Nephron (organoid): ENCODE results near the gene GPR62.

Source experiments
- H3K27ac Mint-ChIP-seq, 3 experiments: 2 replicates each; pipeline ENCODE4 v1.8.0; 2020; ENCODE audit warnings: mixed read lengths in 3 of 3, mild to moderate bottlenecking in 2 of 3, moderate library complexity in 1 of 3
- H3K27me3 Mint-ChIP-seq: 2 replicates; pipeline ENCODE4 v1.8.0; 2021; ENCODE audit warnings: low read depth, mild to moderate bottlenecking, moderate library complexity, mixed read lengths
- H3K36me3 Mint-ChIP-seq: 2 replicates; pipeline ENCODE4 v1.8.0; 2020; ENCODE audit warnings: low read depth, mixed read lengths
- H3K4me1 Mint-ChIP-seq: 2 replicates; pipeline ENCODE4 v1.8.0; 2020; ENCODE audit warnings: mixed read lengths
- H3K4me3 Mint-ChIP-seq, 3 experiments: 2 replicates each; pipeline ENCODE4 v1.8.0; 2020; ENCODE audit warnings: mild to moderate bottlenecking in 3 of 3, mixed read lengths in 3 of 3, moderate library complexity in 2 of 3
- H3K9me3 Mint-ChIP-seq: 2 replicates; pipeline ENCODE4 v1.8.0; 2020; ENCODE audit warnings: mixed read lengths
- CTCF ChIP-seq, 3 experiments: fragments of 200-600 bp; sonication (generic); IDR thresholded peaks; one replicate each; pipeline ENCODE4 v1.5.0; 2021; ENCODE audit warnings: antibody characterized with exemption in 3 of 3; ENCODE audit not compliant: unreplicated experiment in 3 of 3

The GPR62 gene

GRCh38 chr3:51950899-51951298, 4.3 kb upstream of the GPR62 start:
- Mint-ChIP-seq H3K27me3 (peaks cover 8% of the 10 kb centered on the region), H3K27ac (no peak overlapping the region)

GRCh38 chr3:51953445-51953844, 1.7 kb upstream of the GPR62 start:
- peaks cover 12% of the 10 kb centered on the region for H3K4me1 Mint-ChIP-seq
- peaks cover 8% of the 10 kb centered on the region for H3K27me3 Mint-ChIP-seq
- H3K27ac Mint-ChIP-seq = peak overlapping the region in 1 of 3 experiments; percentile 2
- no peaks in the 10 kb centered on the region for H3K9me3 Mint-ChIP-seq
- H3K36me3 Mint-ChIP-seq = peaks cover 4% of the 10 kb centered on the region
- no peak for TF ChIP-seq CTCF (IDR thresholded peaks at IDR 0.05; ENCODE audit: unreplicated experiment in 3 of 3)
- peak overlapping the region in 2 of 3 experiments; percentile 8 to 53 for H3K4me3 Mint-ChIP-seq

More at GRCh38 chr3:51950899-51951298, 4.3 kb upstream of the GPR62 start:
- H3K36me3 Mint-ChIP-seq = no peaks in the 10 kb centered on the region
- H3K4me3 Mint-ChIP-seq = no peak overlapping the region
- peaks cover 12% of the 10 kb centered on the region for H3K4me1 Mint-ChIP-seq
- no peaks in the 10 kb centered on the region for H3K9me3 Mint-ChIP-seq
- no peak for TF ChIP-seq CTCF (IDR thresholded peaks at IDR 0.05; ENCODE audit: unreplicated experiment in 3 of 3)

DNA sequence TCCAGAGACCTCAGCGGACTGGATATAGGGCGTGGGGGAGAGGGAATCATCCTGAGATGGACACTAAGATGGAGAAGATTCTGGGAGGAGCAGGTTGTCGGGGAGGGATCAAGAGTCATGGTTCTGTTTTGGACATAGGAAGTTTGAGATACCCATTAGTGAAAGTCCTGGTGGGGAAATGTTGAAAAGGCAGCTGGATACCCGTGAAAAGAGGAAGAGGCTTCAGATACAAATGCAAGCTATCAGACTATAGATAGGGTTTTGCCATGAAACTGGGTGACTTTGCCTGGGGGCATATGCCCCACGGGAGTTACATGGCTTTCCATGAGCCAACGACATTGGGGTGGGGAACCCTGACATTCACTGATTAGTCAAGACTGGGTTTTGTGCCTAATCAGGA, 1.1 kb upstream of the GPR62 start:
- H3K27me3 Mint-ChIP-seq = peaks cover 8% of the 10 kb centered on the region
- H3K4me1 Mint-ChIP-seq = peaks cover 12% of the 10 kb centered on the region
- peaks cover 7% of the 10 kb centered on the region for H3K36me3 Mint-ChIP-seq
- no peak for TF ChIP-seq CTCF (IDR thresholded peaks at IDR 0.05; ENCODE audit: unreplicated experiment in 3 of 3)
- H3K4me3 Mint-ChIP-seq = peak overlapping the region; percentile 24 to 54 (median 53)
- no peaks in the 10 kb centered on the region for H3K9me3 Mint-ChIP-seq
- H3K27ac Mint-ChIP-seq = no peak overlapping the region

DNA sequence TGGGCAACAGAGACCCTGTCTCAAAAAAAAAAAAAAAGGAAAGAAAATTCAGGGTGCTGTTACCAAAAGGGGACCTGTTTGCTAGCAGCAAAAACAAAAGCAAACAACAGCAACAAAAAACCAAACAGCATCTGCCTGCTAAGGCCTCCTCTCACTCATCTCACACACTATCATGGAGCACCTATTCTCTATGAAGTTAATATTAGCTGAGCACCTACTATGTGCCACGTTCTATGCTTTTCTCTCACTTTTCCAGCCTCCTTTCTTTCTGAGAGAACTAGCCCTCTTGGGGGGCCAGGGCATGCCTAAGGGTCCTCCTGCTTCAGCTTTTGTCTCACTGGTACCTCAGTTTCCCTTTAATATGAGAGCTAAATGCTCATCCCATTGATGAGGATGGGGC, 468 bp upstream of the GPR62 start:
- Mint-ChIP-seq H3K27ac (no peak overlapping the region), H3K9me3 (no peaks in the 10 kb centered on the region), H3K36me3 (peaks cover 7% of the 10 kb centered on the region), H3K27me3 (peaks cover 8% of the 10 kb centered on the region), H3K4me1 (peaks cover 12% of the 10 kb centered on the region), H3K4me3 (no peak overlapping the region)
- no peak for TF ChIP-seq CTCF (IDR thresholded peaks at IDR 0.05; ENCODE audit: unreplicated experiment in 3 of 3)

GRCh38 chr3:51955893-51956770, 951 bp downstream of the GPR62 start:
- Mint-ChIP-seq H3K4me1 (peaks cover 12% of the 10 kb centered on the region), H3K9me3 (no peaks in the 10 kb centered on the region), H3K27me3 (peaks cover 8% of the 10 kb centered on the region), H3K27ac (no peak overlapping the region), H3K36me3 (peaks cover 9% of the 10 kb centered on the region), H3K4me3 (peak overlapping the region in 1 of 3 experiments; percentile 50)
- TF ChIP-seq CTCF (IDR thresholded peaks at IDR 0.05; ENCODE audit: unreplicated experiment in 3 of 3) = peak; percentile 52 to 56 (median 53)
